HG02642 (cell line): ENCODE results near the gene NFASC.

Source experiments
- ATAC-seq: cut with Tn5 transposase; IDR thresholded peaks from one replicate; pipeline ENCODE4 v1.9.1; 2021; ENCODE audit warnings: mild to moderate bottlenecking; ENCODE audit not compliant: unreplicated experiment, poor library complexity

NFASC gene

GRCh38 chr1:204885288-204885711 lies 14.6 kb downstream of the NFASC start:
- no peak for ATAC-seq

GRCh38 chr1:204885790-204886189 lies 15.1 kb downstream of the NFASC start:
- ATAC-seq, result no peak

GRCh38 chr1:204887846-204888245 lies 17.2 kb downstream of the NFASC start:
- no peak for ATAC-seq

GRCh38 chr1:204888294-204888693 lies 17.6 kb downstream of the NFASC start:
- no peak for ATAC-seq

GRCh38 chr1:204889681-204890383 lies 19.2 kb downstream of the NFASC start:
- no peak for ATAC-seq

- no peak for ATAC-seq
Measured at GRCh38 chr1:204891860-204892259, 21.2 kb downstream of the NFASC start.

- no peak for ATAC-seq
Measured at GRCh38 chr1:204894031-204894430, 23.4 kb downstream of the NFASC start.

GRCh38 chr1:204894606-204895005 lies 23.9 kb downstream of the NFASC start:
- no peak for ATAC-seq

GRCh38 chr1:204896023-204896422 lies 25.4 kb downstream of the NFASC start:
- no peak for ATAC-seq

GRCh38 chr1:204896787-204897469 lies 26.3 kb downstream of the NFASC start:
- no peak for ATAC-seq

GRCh38 chr1:204900721-204901120 lies 30.1 kb downstream of the NFASC start:
- ATAC-seq, result no peak

- no peak for ATAC-seq
Measured at GRCh38 chr1:204902671-204903070, 32.0 kb downstream of the NFASC start.

- no peak for ATAC-seq
Measured at GRCh38 chr1:204904228-204904810, 33.7 kb downstream of the NFASC start.

- ATAC-seq, result no peak
Measured at GRCh38 chr1:204909109-204909508, 38.4 kb downstream of the NFASC start.

GRCh38 chr1:204915861-204916495 lies 45.3 kb downstream of the NFASC start:
- no peak for ATAC-seq

GRCh38 chr1:204917802-204918201 lies 47.1 kb downstream of the NFASC start:
- no peak for ATAC-seq

GRCh38 chr1:204920511-204920910 lies 49.8 kb downstream of the NFASC start:
- no peak for ATAC-seq

- ATAC-seq, result no peak
Measured at GRCh38 chr1:204920967-204921366, 50.3 kb downstream of the NFASC start.

GRCh38 chr1:204921855-204922516 lies 51.3 kb downstream of the NFASC start:
- ATAC-seq, result no peak

- no peak for ATAC-seq
Measured at GRCh38 chr1:204923201-204923600, 52.5 kb downstream of the NFASC start.

- ATAC-seq, result no peak
Measured at GRCh38 chr1:204923626-204924012, 53.0 kb downstream of the NFASC start.
